ENCODE results near the gene ESAM.

Gene ESAM

GRCh38 chr11:124751741-124752470, 10.2 kb downstream of the ESAM start, which contains the start of gene VSIG2:
Gene VSIG2 (minus strand): TSS chr11:124752255. CDS start chr11:124752137, 118 bp downstream.
- no peak for DNase-seq

- no peak for DNase-seq
Observed at GRCh38 chr11:124751391-124751740, 10.7 kb downstream of the ESAM start.

GRCh38 chr11:124749912-124750311, 12.2 kb downstream of the ESAM start:
- DNase-seq: no peak

- DNase-seq: no peak
Observed at GRCh38 chr11:124748481-124749343, 13.4 kb downstream of the ESAM start.

- DNase-seq: no peak
Observed at GRCh38 chr11:124748100-124748418, 14.0 kb downstream of the ESAM start.

DNA sequence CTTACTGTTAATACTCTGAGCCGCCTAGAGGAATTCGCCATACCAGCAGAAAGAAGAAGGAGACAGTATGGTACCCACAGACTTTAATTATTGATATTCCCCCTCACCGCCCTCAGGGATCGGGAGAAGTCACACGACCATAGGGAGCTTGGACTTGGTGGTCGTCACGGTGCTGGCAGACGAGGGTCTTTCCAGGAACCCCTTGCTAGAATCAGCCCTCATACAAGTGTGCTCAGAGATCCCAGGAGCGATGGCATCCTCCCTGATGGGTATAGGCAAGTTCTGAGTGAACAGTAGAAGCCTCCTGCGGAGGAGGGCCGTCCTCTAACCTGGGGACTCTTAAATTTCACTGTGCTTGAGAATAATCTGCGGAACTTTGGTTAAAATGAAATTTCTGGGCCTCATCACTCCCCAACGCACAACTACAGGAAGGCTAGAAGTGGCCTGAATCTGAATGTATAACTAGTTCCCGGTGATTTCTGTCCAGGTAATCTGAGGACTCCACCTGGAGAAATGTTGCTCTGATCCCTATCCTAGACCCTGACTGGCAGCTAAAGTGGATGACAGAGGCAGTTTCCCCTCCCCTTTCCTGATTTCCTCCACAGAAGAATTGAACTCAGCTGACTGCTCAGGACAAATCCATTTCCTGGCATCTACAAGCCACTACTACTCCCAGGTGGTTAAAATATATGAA, 14.5 kb downstream of the ESAM start:
- DNase-seq: no peak

DNA sequence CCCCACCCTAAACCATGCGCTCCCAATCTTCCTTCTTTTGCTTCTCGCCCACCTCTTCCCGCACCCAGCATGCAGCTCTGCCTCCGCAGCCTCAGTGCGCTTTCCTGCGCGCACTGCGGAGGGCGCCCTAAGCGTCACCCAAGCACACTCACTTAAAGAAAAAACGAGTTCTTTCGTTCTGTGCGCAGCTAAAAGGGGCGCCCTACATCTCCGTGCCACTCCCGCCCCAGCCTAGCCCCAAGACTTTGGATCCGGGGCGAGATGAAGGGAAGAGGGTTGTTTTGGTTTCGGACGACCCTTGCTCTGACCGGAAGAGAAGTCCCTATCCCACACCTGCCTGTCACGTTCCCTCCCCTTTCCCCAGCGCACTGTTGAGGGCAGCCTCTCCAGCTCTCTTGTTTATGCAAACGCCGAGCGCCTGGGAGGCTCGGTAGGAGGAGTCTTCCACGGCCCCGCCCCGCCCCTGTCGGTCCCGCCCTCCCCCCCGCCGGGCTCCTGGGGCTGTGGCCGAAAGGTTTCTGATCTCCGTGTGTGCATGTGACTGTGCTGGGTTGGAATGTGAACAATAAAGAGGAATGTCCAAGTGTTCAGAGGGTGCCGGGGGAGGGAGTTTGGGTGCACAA, 15.4 kb downstream of the ESAM start:
- no peak for DNase-seq

DNA sequence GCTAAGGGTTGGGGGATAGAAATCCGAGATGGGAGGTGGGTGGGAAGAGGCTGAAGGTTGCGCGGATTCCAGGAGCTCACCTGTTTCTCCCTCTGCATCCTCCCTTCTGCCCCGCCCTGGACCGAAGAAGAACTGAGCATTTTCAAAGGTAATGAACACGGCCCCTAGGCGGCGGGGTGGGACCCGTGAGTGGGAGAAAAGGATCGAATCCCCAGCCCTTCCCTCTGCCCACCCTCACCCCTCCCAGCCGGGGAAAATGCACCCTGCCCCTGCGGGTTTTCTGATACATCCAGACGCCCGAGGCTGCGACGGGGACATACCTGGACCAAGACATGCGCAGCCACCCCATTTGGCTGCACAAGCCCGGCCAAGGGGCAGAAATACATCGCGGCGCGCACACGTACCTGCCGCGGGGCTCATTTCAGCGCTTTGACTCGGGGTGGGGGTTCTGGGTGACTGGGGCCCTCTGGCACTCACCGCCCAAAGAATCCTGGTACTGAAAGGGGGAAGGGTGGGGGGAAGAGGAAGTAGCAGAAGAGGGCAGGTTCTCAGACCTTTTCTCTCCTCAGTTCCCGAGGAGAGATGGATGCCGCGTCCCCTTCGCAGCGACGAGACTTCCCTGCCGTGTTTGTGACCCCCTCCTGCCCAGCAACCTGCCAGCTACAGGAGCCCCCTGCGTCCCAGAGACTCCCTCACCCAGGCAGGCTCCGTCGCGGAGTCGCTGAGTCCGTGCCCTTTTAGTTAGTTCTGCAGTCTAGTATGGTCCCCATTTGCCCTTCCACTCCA, 16.1 kb downstream of the ESAM start:
- DNase-seq: no peak

- DNase-seq: no peak
Observed at GRCh38 chr11:124745270-124745834, 16.7 kb downstream of the ESAM start.

GRCh38 chr11:124743050-124743449, 19.0 kb downstream of the ESAM start:
- DNase-seq: no peak

DNA sequence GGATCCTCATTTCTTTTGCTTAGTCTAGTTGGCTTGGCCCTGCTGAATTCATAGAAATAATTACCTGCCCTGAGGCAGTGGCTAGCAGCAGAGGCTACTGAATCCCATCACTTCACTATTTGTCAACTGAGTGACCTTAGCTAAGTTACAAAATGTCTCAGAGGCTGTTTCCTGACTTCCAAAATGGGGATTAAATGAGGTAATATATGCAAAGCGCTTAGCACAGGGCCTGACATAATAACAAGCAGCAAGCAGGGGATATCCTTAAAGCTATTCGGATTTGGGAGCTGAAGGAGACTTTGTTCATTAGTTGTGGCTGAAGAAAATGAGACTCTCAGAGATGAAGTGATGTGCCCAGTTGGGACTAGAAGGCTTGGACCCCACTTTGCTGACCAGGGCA, 19.5 kb downstream of the ESAM start:
- DNase-seq: no peak

- no peak for DNase-seq
Observed at GRCh38 chr11:124740277-124740882, 21.7 kb downstream of the ESAM start.

DNA sequence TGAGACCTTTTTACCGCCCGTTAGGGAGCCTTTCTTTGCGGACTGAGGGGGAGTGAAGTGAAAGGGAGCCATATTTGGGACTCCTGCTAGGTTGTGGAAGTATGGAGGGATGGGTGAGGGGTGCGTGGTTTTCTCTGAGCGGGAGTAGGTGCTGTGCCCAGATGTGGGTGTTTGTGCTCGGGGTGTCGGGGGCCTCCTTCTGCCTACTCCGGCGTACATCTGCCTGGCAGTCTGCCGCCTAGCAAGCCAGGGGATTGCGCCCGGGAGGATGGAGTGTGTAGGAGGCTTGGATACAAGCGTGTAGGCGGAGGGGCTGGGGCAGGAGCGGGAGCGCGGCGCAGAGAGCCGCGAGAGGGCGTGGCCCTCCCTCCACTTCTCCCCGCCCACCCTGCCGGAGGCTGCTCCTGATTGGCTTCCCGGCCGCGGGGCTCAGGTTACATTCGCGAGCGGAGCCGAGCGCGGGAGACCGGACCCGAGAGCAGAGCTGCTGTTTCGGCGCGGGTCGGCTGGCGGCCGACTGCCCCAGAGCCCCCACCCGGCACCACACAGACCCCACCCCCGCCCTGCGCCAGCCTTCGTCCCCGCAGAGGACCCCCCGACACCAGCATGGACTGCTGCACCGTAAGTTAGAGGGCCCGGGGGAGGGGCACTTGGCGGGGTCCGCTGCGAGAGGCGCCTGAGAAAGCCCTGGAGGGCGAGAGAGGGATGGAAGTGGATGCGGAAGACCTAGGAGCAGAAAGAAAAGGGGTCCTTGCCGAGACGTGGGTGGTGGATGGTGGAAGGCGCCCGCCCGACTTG, 22.4 kb downstream of the ESAM start, which contains the start of gene NRGN:
Gene NRGN (plus strand): TSS at position 464 of the 798 bp plus-strand sequence. CDS start 143 bp downstream, at position 607.
- DNase-seq: peak; percentile 12

GRCh38 chr11:124738713-124739478, 23.2 kb downstream of the ESAM start:
- DNase-seq: no peak

- DNase-seq: no peak
Observed at GRCh38 chr11:124737638-124738305, 24.3 kb downstream of the ESAM start.

- no peak for DNase-seq
Observed at GRCh38 chr11:124736736-124737135, 25.4 kb downstream of the ESAM start.

GRCh38 chr11:124732230-124732629, 29.9 kb downstream of the ESAM start:
- DNase-seq: no peak

- no peak for DNase-seq
Observed at GRCh38 chr11:124729571-124729970, 32.5 kb downstream of the ESAM start.

- DNase-seq: no peak
Observed at GRCh38 chr11:124728134-124728533, 34.0 kb downstream of the ESAM start.
